IPS-NIHi7 (cell line): ENCODE measurements around the gene CHCHD10.

ENCODE experiments used
- DNase-seq: peaks from one replicate; pipeline ENCODE4 v3.0.0; 2012; ENCODE audit warnings: mixed read lengths; ENCODE audit errors: extremely low spot score

The CHCHD10 gene

DNA sequence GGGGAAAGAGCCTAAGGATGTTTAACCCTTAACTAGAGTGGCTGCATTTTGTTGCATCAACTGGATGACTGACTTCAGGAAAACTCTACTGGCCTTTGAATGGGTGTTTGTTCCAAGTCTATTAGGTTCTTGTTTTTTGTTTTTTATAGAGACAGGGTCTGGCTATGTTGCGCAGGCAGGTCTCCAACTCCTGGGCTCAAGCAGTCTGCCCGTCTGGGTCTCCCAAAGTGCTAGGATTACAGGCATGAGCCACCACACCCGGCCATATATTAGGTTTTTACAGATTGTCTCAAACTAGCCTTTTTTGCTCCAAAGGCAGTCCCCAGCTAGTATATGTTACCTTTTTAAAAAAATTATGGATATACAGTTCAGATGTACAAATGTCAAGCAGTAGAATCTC, 20.1 kb upstream of the CHCHD10 start:
- no peak for DNase-seq

DNA sequence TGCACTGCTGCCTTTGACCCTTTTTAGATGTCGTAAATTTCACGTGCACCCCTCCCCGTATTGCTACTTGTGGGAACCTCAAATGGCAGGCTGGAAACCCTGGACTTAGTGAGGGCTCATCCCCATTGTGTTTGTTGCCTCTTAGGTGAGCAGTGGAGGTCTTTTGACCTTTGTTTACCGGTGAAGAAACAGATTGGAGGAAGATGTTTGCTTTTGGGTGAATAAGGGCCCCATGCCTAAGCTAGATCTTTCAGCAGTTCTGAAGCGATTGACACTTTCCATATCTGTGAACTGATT, 19.8 kb upstream of the CHCHD10 start:
- no peak for DNase-seq

DNA sequence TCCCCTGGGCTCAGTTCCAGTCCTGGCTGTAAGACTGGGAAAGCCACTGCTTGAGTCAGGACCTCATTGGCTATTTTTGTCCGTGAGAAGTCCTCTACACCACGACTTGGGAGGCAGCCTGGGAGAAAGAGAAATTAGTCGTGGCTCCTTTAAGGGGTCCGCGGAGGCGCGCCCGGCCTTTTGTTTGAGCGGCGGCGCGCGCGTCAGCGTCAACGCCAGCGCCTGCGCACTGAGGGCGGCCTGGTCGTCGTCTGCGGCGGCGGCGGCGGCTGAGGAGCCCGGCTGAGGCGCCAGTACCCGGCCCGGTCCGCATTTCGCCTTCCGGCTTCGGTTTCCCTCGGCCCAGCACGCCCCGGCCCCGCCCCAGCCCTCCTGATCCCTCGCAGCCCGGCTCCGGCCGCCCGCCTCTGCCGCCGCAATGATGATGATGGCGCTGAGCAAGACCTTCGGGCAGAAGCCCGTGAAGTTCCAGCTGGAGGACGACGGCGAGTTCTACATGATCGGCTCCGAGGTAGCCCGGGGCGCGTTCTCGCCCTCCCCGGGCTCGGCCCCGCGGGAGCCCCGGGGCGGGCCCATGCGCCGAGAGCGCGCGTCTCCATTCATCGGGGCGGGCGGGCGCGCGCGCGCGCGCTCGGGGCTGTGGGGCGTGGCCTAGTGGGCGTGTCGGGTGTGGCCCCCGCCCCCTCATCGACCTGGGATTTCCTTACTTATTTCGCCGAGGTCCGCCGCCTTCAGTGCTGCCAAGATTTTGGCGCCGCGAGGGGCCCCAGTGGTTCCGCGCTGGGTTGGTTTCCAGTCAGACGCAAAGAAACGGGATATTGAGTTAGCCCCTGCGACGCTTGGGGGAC, 19.2 kb upstream of the CHCHD10 start, which contains the start of gene SMARCB1:
Gene SMARCB1, plus strand, starts transcription at position 215 of the 848 bp plus-strand sequence. Its CDS starts 204 bp downstream, at position 419.
- DNase-seq: peak; percentile 97

DNA sequence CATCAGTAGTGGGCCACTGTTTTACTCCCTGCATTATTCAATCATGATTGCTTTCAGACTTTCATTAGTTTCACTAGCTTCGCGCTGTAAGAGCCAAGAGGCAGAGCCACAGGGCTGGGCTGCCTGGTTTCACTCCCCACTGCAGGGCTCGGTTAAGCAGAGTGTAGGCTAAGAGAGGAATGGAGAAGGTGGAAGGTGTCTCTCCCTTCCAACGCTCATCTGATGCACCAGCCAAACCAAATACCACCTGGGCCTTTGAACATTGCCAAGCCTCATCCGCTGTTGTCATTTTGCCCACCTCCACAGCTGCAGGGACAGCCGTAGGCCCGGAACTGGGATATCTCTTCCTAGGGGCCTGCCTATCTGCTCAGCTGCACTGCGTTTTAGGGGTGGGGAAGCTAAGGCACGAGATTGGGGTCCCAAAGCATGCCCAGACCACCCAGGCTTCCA, 18.5 kb upstream of the CHCHD10 start:
- DNase-seq: no peak

DNA sequence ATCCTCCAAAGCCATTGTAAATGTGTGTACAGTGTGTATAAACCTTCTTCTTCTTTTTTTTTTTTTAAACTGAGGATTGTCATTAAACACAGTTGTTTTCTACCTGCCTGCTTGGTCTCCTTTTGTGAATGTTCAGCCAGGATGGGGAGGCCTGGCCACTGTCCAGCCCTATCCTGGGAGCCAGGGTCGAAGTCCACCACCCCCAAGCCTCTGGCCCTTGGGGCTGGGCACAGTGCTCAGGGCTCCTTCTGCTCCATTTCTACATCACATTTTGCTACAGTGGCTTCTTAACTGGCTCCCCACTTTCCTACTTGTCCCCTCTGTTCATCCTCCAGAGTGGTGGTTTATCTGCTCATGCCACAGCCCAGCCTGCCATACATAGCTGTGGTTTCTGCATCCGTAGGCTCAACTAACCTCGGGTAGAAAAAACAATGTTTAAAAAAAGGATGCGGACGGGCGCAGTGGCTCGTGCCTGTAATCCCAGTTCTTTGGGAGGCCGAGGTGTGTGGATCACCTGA, 16.5 kb upstream of the CHCHD10 start:
- DNase-seq: no peak

DNA sequence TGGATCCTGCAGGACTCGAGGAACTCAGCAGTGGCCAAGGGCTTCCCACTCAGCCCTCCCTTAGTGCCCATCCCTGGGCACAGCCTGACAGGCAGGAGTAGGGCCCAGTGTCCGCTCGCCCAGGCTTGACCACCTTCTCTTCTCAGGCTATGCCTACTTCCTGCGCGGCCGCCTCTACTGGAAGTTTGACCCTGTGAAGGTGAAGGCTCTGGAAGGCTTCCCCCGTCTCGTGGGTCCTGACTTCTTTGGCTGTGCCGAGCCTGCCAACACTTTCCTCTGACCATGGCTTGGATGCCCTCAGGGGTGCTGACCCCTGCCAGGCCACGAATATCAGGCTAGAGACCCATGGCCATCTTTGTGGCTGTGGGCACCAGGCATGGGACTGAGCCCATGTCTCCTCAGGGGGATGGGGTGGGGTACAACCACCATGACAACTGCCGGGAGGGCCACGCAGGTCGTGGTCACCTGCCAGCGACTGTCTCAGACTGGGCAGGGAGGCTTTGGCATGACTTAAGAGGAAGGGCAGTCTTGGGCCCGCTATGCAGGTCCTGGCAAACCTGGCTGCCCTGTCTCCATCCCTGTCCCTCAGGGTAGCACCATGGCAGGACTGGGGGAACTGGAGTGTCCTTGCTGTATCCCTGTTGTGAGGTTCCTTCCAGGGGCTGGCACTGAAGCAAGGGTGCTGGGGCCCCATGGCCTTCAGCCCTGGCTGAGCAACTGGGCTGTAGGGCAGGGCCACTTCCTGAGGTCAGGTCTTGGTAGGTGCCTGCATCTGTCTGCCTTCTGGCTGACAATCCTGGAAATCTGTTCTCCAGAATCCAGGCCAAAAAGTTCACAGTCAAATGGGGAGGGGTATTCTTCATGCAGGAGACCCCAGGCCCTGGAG, 15.7 kb upstream of the CHCHD10 start:
- no peak for DNase-seq

DNA sequence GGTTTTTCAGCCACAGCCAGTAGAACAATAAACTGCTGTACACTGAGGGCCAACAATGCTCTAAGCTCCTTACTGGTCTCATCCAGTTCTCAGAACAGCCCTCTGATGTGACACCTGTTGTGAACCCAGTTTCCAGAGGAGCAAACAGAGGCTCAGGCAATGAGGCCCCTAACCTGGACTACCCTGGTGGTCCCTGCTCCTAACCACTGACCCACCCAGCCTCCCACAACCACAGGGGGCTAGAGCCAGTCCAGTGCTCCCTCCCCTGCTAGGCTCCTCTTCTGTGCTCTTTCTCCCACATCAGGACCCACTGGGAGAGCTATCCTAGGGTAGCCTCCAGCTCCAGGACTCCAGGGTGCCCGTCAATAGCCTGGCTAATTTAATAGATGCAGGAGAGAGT, 14.9 kb upstream of the CHCHD10 start:
- no peak for DNase-seq

DNA sequence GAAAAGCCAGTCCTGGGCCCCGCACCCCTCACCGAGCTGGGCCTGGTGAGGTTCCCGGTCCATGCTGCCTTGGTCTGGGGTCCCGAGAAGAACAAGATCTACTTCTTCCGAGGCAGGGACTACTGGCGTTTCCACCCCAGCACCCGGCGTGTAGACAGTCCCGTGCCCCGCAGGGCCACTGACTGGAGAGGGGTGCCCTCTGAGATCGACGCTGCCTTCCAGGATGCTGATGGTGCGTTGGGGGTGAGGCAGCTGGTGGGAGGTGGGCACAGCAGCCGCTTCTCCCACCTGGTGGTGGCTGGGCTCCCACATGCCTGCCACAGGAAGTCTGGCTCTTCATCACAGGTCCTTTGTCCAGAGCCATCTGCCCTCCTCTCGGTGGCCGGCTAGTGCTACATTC, 14.5 kb upstream of the CHCHD10 start:
- DNase-seq: no peak

DNA sequence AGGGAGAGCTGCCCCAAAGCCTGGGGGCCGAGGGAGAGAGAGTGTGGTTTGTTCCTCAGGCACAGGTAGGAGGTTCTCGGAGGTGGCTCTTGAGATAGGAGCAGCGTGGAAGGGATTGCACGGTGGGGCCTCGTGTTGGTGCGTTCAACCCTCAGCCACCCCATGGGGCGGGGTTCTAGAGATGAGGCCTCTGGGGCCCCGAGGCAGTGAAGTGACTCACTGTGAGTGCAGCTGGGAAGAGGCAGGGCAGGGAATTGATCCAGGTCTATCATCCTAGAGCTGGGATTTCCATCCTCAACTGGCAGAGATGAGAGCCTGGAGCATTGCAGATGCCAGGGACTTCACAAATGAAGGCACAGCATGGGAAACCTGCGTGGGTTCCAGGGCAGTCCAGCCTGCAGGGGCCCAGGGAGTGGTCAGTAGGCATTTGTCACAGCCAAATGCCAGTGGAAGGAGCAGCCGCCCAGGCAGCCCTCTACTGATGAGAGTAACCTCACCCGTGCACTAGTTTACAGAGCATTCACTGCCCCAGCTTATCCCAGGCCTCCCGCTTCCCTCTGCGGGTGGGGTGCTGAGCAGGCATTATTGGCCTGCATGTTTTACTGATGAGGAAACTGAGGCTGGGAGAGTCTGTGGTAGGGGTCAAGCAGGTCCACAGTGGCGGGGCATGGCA, 13.9 kb upstream of the CHCHD10 start:
- DNase-seq: no peak

DNA sequence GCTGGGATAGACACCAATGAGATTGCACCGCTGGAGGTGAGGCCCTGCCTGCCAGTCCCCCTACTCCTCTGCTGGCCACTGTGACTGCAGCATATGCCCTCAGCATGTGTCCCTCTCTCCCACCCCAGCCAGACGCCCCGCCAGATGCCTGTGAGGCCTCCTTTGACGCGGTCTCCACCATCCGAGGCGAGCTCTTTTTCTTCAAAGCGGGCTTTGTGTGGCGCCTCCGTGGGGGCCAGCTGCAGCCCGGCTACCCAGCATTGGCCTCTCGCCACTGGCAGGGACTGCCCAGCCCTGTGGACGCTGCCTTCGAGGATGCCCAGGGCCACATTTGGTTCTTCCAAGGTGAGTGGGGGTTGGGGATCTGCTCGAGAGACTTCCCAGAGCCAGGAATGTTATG, 13.3 kb upstream of the CHCHD10 start:
- DNase-seq: no peak

DNA sequence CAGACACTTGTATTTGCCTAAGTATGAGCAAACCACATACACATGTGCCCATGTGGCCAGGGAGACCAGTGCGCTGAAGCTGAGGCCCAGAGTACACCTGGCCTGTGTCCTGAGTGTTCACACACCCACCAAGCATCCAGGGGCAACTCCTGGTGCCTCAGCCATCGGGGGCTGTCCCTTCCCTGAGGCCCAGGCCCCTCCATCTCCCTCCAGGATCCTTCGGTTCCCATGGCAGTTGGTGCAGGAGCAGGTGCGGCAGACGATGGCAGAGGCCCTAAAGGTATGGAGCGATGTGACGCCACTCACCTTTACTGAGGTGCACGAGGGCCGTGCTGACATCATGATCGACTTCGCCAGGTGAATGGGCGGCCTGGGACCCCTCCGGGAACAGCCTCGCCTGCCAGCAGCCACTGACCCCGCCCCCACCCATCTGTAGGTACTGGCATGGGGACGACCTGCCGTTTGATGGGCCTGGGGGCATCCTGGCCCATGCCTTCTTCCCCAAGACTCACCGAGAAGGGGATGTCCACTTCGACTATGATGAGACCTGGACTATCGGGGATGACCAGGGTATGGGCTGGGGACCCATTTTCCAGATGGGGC, 12.5 kb upstream of the CHCHD10 start:
- no peak for DNase-seq

DNA sequence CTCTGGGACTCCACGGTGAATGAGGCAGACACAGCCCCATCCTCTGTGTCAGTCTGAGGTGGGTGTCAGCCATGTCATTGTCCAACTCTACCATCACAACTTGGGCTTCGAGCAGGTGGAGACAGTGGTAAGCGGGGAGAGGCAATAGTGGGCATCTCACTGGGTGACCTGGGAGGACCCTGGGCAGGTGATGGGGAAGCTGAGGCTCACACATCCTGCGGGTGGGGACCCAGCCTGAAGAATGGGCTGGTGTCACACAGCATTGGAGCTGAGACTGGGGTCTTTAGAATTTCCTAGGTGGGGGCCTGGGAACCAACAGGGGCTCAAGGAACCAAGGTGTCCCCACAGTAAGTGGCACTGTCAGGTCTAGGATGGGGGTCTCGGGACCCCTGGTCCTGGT, 12.0 kb upstream of the CHCHD10 start:
- no peak for DNase-seq

DNA sequence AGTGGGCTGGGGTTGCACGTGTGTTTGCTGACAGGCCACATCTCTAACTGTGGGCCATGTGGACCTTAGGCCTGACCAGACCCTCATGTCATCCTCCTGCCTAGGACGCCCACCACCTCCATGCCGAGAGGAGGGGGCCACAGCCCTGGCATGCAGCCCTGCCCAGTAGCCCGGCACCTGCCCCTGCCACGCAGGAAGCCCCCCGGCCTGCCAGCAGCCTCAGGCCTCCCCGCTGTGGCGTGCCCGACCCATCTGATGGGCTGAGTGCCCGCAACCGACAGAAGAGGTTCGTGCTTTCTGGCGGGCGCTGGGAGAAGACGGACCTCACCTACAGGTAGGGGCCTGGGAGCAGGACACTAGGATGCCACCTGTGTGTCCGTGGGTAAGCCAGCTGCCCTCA, 11.3 kb upstream of the CHCHD10 start:
- no peak for DNase-seq

DNA sequence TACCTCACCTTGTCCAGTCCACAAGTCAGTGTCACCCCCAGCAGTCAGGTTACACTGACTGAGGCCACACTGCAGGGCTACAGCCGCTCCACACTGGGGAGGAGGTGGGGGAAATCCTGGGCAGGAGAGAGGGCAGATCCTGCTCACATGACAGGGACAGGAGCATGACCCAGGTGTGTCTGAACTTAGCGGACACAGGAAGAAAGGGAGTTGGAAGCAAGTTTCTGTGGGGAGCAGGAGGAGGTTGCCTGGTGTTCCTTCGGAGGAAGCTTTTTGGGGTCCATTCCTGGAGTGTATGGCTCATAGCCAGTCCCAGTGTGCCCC, 10.8 kb upstream of the CHCHD10 start:
- DNase-seq: no peak

DNA sequence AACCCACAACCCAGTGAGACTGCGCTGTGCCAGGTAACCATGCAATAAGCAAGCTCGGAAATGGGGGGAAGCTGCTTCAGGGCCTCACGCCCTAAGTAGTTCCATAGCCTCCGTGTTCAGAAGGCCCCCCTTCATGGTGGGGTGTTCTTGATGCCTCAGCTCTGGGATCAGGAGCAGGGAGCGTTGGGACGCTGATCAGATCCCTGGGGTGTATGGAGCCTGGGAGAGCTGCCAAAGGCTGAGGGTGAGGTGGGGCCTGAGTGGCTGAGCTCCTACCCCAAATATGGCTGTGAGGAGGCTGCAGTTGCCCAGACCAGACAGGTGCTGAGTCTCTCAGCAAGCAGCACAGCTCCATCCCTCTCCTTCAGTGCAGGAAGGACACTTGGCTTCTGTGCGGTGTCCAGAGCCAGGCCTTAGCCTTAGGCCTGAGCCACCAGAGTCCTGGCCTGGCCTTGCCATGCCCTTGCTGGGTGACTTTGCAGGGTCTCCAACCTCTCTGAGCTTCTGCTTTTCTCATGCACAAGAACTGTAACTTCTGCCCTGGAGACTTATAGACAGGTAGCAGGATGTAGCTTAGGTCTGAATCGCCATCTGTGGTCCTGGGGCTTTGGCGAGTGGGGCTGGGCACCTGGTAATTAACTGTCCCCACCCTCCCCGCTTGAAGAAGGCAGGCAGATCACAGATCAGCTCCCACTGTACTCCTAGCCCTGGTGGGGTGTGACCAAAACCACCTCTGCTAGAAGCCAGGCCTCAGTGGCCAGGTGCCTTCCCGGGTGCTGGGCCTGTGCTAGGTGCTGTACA, 10.2 kb upstream of the CHCHD10 start:
- no peak for DNase-seq

DNA sequence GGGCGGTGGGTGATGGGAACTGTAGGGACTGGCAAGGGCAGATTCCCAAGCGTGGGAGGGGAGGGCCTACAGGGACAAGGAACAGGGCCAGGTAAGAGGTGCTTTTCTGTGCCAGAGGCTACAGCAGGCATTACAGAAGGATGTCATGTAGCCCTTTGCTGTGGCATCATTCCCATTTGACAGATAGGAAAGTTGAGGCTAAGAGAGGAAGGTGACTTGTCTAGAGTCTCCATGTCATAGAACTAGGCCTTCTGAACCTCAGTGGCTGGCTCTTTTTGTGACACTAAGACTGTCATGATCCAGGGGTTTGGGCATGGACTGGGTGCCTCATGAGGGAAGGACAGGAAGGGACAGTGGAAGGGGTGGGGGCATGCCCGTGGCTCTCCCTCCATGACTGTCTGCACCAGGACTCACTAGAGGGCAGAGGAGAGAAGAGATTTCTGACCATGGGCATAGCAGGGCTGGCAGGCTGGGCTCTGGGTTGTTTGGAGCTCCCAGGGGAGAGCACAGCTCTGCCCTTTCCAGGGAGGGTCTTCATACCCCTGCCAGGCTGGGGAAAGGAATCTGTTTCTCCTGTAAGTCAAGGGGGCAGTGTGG, 8.1 kb upstream of the CHCHD10 start:
- no peak for DNase-seq

DNA sequence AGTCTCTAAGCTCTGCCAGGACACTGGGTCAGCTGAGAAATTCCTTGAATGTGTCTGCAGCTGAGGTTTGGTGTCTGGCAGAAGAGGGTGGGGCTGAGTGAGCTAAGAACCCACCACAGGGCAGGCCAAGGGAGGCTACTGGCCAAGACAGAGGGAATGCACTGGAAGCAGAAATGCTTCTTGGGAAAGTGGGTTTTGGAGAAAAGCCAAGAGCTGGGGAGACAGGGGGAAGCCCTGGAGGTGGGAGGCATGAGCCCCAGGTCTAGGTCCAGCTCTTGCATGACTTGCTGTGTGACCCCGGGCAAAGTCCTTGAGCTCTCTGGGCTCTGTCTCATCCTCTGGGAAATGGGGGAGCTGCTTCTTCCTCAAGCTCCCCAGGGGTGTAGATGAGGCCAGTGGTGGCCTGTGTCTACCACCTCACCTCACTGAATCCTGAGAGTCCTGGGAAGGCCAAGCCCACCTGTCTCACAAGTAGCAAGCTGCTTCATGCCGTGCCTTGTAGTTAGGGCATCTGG, 7.2 kb upstream of the CHCHD10 start:
- no peak for DNase-seq

DNA sequence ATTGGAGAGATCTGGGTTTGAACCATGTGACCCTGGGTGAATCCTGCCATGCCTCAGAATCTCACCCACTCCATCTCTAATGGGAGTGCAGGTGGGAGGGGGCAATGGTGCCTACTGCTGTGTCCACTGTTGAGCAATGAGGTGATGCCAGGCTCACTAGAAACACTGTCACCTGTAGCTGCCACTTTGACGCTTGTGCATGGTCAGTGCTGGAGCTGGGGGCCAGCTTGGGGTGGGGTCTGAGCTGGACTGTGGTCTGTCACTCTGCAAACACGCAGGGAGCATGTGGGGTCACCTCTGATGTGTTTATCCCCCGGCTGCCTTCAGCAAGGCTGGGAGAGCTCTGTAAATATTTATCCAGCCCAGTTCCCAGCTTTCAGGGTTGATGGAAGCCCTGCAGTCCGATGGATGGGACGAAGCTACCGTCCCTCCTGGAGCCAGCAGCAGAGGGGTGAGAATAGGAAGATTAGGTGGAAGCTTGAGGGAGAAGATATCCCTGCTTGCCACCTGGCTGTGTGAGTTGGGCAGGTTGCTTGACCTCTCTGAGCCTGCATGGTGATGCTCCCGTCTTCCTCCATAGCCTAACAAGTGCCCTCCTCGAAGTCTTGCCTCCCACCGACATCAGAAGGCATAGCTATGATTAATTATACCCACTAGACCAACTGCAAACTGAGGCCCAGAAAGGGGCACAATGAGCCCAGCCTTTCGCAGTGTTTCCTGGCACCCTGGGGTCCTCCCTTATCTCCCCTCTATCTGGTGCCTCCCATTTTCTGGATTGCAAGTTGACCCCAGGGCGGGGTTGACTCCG, 6.5 kb upstream of the CHCHD10 start:
- no peak for DNase-seq

DNA sequence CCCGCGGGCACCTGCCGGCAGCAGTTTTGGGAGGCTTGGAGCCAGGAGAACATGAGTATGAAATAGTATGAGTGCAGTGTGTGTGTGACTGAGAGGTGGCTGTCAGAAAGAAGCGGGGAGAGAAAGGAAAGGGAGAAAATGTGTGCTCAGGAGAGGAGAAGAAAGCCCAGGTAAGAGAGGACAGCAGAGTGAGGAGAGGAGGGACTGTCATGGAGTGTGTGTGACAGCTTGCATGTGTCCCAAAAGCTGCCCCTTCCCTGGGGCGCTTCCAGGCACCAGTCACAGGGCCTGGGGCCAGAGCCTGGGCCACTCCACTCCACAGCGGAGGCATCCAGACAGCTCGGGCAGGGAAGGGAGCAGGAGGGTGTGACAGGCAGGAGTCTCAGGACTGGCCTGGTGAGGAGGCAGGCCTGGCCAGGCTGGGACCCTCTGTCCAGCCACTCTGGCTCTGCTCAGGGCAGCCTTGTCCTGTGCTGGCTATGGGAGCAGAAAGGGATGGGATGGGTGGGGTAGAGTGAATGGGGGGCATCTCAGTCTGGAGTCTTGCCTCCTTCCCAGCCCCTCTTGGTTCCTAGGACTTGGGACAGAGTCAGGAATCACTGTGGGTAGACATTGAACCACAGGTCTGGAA, 5.8 kb upstream of the CHCHD10 start:
- DNase-seq: no peak
